Measurements from ENCODE around the gene DHRS3. TPM values are rescaled to one million over a fixed set of nuclear protein-coding genes. Genes with fewer than 3 reads are reported as not detected.

DHRS3 gene
- total and polyA plus RNA-seq, 2 of the 13 experiments (the other 11 are each of a cell fraction or from before 2014, with no cell fraction given) = 48.5 to 90.5 TPM

DNA sequence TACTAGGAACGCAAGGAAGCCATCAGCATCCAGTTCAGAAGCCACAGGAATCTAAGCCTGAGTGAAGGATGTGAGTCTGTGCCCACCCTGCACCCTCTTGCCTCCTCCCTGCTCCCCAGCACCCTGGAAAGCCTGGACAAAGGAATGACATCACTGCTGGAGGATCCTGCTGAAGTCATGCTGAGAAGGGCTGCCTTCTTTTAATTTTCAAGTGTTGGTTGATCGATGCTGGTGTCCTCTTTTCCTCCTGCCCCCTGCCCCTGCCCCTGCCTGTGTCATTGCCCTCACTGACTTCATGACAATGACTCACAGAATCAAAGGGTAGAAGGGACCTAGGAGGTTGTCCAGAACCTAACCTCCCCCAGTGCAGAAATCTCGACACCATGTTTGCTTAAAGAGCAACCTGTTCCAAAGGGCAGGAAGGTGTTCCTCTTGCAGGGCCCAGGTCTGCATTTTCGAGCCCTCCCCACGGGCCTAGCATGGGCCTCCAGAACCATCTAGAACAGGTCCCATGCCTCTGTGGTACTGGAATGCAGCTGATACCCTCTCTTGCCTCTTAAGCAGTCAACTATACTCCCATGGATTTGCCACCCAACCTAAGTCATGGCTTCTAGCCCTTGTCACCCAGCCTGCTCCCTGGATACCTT lies 9.6 kb downstream of the DHRS3 start (continued):
- TF ChIP-seq, protein P1, sequence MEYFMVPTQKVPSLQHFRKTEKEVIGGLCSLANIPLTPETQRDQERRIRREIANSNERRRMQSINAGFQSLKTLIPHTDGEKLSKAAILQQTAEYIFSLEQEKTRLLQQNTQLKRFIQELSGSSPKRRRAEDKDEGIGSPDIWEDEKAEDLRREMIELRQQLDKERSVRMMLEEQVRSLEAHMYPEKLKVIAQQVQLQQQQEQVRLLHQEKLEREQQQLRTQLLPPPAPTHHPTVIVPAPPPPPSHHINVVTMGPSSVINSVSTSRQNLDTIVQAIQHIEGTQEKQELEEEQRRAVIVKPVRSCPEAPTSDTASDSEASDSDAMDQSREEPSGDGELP (IDR thresholded peaks at IDR 0.05; ENCODE audit: borderline replicate concordance, low read depth) = peak; percentile 25; the same call in 1 of the 2 replicates
- TF ChIP-seq RBFOX2 (IDR thresholded peaks at IDR 0.05; ENCODE audit: low read depth, low read length) (peak; percentile 43), AGO2 (optimal IDR thresholded peaks at IDR 0.05; ENCODE audit: low read depth, low read length) (no peak), CBFB (CRISPR knock-in tag; IDR thresholded peaks at IDR 0.05) (no peak)

DNA sequence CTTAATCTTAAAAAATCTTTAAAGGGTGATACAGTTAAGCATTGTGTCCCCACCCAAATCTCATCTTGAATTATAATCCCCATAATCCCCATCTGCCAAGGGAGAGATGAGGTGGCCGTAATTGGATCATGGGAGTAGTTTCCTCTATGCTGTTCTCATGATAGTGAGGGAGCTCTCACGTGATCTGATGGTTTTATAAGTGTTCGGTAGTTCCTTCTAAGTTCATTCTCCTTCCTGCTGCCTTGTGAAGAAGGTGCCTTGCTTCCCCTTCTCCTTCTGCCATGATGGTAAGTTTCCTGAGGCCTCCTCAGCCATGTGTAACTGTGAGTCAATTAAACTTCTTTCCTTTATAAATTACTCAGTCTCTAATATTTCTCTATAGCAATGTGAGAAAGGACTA lies 10.7 kb downstream of the DHRS3 start:
- H3K27ac ChIP-seq (ENCODE audit: extremely low read length, insufficient read depth, low read length) = no peak overlapping the region
- H3K4me1 ChIP-seq (ENCODE audit: insufficient read depth, low read length) = peaks cover 94% of the 10 kb centered on the region
- no peak overlapping the region for H3K9ac ChIP-seq (ENCODE audit: insufficient read depth, low read depth, low read length)
- ChIA-PET CTCF (ENCODE audit: low intra/inter-chr PET ratio, low total read pairs) (no interaction called here), POLR2A (interaction anchor here (17.4 kb wide), 1 partner anchor 10 kb away, joined by 357 read pairs; the partner anchor contains the start of gene DHRS3)
- intact Hi-C loops (cut with micrococcal nuclease; ENCODE audit: unreplicated experiment) (no loop called here), in situ Hi-C loops (cut with HindIII; ENCODE audit: extremely low pct_ligation_motif_present, low pct_unique_long_range_greater_than_20kb) (no loop called here)
- H4K20me1 ChIP-seq (ENCODE audit: insufficient read depth, low read length) = peaks cover 89% of the 10 kb centered on the region
- DNase-seq (ENCODE audit: low spot score) (no peak), FAIRE-seq (no peak), ATAC-seq (no peak)
- no peaks in the 10 kb centered on the region for H3K27me3 ChIP-seq (ENCODE audit: control insufficient read depth in 1 of 2, insufficient read depth in 2 of 2, low read length in 2 of 2)
- no peak overlapping the region for H3K4me2 ChIP-seq (ENCODE audit: low read depth, low read length)
- peaks cover 72% of the 10 kb centered on the region for H3K79me2 ChIP-seq (ENCODE audit: insufficient read depth, low read length)
- no peak overlapping the region for H2AFZ ChIP-seq (ENCODE audit: low read length)
- no peaks in the 10 kb centered on the region for H3K9me3 ChIP-seq (ENCODE audit: low read length)
- WGBS (ENCODE audit: low lambda C conversion rate) = 98% methylated on average over 3 of the region's 3 CpGs
- peaks cover 12 to 53% of the 10 kb centered on the region in 2 experiments for H3K36me3 ChIP-seq (replicated peaks in 1 of 2; ENCODE audit: control insufficient read depth in 1 of 2, insufficient read depth in 2 of 2, low read length in 2 of 2)
- no peak overlapping the region for H3K4me3 ChIP-seq (replicated peaks in 1 of 3; ENCODE audit: insufficient read depth in 1 of 3, low read depth in 2 of 3, low read length in 3 of 3)
- BruUV-seq (replicated peaks) = no TSS peak
- TF ChIP-seq, protein P2, sequence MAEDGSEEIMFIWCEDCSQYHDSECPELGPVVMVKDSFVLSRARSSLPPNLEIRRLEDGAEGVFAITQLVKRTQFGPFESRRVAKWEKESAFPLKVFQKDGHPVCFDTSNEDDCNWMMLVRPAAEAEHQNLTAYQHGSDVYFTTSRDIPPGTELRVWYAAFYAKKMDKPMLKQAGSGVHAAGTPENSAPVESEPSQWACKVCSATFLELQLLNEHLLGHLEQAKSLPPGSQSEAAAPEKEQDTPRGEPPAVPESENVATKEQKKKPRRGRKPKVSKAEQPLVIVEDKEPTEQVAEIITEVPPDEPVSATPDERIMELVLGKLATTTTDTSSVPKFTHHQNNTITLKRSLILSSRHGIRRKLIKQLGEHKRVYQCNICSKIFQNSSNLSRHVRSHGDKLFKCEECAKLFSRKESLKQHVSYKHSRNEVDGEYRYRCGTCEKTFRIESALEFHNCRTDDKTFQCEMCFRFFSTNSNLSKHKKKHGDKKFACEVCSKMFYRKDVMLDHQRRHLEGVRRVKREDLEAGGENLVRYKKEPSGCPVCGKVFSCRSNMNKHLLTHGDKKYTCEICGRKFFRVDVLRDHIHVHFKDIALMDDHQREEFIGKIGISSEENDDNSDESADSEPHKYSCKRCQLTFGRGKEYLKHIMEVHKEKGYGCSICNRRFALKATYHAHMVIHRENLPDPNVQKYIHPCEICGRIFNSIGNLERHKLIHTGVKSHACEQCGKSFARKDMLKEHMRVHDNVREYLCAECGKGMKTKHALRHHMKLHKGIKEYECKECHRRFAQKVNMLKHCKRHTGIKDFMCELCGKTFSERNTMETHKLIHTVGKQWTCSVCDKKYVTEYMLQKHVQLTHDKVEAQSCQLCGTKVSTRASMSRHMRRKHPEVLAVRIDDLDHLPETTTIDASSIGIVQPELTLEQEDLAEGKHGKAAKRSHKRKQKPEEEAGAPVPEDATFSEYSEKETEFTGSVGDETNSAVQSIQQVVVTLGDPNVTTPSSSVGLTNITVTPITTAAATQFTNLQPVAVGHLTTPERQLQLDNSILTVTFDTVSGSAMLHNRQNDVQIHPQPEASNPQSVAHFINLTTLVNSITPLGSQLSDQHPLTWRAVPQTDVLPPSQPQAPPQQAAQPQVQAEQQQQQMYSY (CRISPR knock-in tag; IDR thresholded peaks at IDR 0.05) = no peak
- TF ChIP-seq, protein P3, sequence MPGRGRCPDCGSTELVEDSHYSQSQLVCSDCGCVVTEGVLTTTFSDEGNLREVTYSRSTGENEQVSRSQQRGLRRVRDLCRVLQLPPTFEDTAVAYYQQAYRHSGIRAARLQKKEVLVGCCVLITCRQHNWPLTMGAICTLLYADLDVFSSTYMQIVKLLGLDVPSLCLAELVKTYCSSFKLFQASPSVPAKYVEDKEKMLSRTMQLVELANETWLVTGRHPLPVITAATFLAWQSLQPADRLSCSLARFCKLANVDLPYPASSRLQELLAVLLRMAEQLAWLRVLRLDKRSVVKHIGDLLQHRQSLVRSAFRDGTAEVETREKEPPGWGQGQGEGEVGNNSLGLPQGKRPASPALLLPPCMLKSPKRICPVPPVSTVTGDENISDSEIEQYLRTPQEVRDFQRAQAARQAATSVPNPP (CRISPR knock-in tag; IDR thresholded peaks at IDR 0.05) = no peak
- TF ChIP-seq ZIK1 (CRISPR knock-in tag; IDR thresholded peaks at IDR 0.05; ENCODE audit: borderline replicate concordance, low read depth) (no peak), ZNF17 (CRISPR knock-in tag; IDR thresholded peaks at IDR 0.05) (no peak), HMGA1 (CRISPR knock-in tag; conservative IDR thresholded peaks at IDR 0.05) (no peak), ZBTB7B (CRISPR knock-in tag; IDR thresholded peaks at IDR 0.05) (no peak)
- TF ChIP-seq, protein P4, sequence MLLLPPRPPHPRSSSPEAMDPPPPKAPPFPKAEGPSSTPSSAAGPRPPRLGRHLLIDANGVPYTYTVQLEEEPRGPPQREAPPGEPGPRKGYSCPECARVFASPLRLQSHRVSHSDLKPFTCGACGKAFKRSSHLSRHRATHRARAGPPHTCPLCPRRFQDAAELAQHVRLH (CRISPR knock-in tag; IDR thresholded peaks at IDR 0.05; ENCODE audit: borderline replicate concordance, low read depth) = no peak
- TF ChIP-seq, protein P5, sequence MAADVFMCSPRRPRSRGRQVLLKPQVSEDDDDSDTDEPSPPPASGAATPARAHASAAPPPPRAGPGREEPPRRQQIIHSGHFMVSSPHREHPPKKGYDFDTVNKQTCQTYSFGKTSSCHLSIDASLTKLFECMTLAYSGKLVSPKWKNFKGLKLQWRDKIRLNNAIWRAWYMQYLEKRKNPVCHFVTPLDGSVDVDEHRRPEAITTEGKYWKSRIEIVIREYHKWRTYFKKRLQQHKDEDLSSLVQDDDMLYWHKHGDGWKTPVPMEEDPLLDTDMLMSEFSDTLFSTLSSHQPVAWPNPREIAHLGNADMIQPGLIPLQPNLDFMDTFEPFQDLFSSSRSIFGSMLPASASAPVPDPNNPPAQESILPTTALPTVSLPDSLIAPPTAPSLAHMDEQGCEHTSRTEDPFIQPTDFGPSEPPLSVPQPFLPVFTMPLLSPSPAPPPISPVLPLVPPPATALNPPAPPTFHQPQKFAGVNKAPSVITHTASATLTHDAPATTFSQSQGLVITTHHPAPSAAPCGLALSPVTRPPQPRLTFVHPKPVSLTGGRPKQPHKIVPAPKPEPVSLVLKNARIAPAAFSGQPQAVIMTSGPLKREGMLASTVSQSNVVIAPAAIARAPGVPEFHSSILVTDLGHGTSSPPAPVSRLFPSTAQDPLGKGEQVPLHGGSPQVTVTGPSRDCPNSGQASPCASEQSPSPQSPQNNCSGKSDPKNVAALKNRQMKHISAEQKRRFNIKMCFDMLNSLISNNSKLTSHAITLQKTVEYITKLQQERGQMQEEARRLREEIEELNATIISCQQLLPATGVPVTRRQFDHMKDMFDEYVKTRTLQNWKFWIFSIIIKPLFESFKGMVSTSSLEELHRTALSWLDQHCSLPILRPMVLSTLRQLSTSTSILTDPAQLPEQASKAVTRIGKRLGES (CRISPR knock-in tag; IDR thresholded peaks at IDR 0.05; ENCODE audit: borderline replicate concordance) = no peak
